Erythroblast (primary cell): ENCODE measurements around the gene MMP7.

Experiments
- GATA1 ChIP-seq: IDR thresholded peaks from 2 replicates; pipeline ENCODE4 v1.6.1; 2011; ENCODE audit warnings: low read depth, mild to moderate bottlenecking, control low read depth, low read length, moderate library complexity
- POLR2A ChIP-seq: IDR thresholded peaks from 2 replicates; pipeline ENCODE4 v1.6.1; 2011; ENCODE audit warnings: mild to moderate bottlenecking, low read length

DNA sequence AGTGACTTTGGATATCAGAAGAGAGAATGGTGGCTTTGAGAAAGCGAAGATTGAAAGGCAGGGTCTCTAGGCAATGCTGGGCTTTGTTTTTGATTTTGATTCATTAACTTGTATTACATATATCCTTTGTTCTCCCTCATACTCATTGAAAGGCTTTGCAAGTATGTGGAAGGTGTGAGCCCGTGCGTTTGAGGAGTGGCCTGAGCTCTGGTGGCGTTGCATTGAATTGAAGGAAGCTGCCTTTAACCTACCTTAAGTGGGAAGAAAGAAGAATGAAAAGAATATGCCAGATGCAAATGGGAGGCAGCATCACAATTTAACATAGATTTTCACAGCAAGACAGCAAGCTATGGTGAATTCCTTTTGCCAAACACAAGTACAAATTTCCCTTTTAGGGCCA is 6.7 kb downstream of the MMP7 start:
- TF ChIP-seq POLR2A (no peak), GATA1 (no peak)
